Fibroblast of the conjunctiva (primary cell): ENCODE results near the gene ANKRD1.
"Not testable (repeated sequence)": the region's sequence is repeated elsewhere in the genome, so short reads cannot be mapped to it uniquely, and the experiment has no call there.

Source experiments
- DNase-seq: peaks from one replicate; pipeline ENCODE4 v3.0.0-alpha.2; 2010; ENCODE audit warnings: low read depth

The ANKRD1 gene

GRCh38 chr10:90912174-90912573 is 8.7 kb downstream of the ANKRD1 start:
- no peak for DNase-seq

GRCh38 chr10:90911133-90912051 is 9.5 kb downstream of the ANKRD1 start:
- peak; percentile 63 for DNase-seq

GRCh38 chr10:90906596-90906995 is 14.3 kb downstream of the ANKRD1 start:
- DNase-seq, result no peak

GRCh38 chr10:90905925-90906324 is 15.0 kb downstream of the ANKRD1 start:
- no peak for DNase-seq

GRCh38 chr10:90896916-90897315 is 24.0 kb downstream of the ANKRD1 start:
- not testable (repeated sequence) for DNase-seq

GRCh38 chr10:90893190-90893589 is 27.7 kb downstream of the ANKRD1 start:
- no peak for DNase-seq

GRCh38 chr10:90890347-90890746 is 30.5 kb downstream of the ANKRD1 start:
- DNase-seq, result no peak

- no peak for DNase-seq
These were observed 31.3 kb downstream of the ANKRD1 start for GRCh38 chr10:90889636-90890035.

- DNase-seq, result no peak
These were observed 32.5 kb downstream of the ANKRD1 start for GRCh38 chr10:90888387-90888786.

- no peak for DNase-seq
These were observed 33.3 kb downstream of the ANKRD1 start for GRCh38 chr10:90887555-90887954.

GRCh38 chr10:90885176-90885575 is 35.7 kb downstream of the ANKRD1 start:
- no peak for DNase-seq

- DNase-seq, result no peak
These were observed 36.5 kb downstream of the ANKRD1 start for GRCh38 chr10:90884431-90884830.

- peak; percentile 31 for DNase-seq
These were observed 40.7 kb downstream of the ANKRD1 start for GRCh38 chr10:90880059-90880719.

GRCh38 chr10:90879062-90879461 is 41.8 kb downstream of the ANKRD1 start:
- no peak for DNase-seq

GRCh38 chr10:90872648-90873020 is 48.3 kb downstream of the ANKRD1 start:
- no peak for DNase-seq

- peak; percentile 47 for DNase-seq
These were observed 48.9 kb downstream of the ANKRD1 start, which contains the start of gene RPP30 for GRCh38 chr10:90871766-90872647. TSS of gene RPP30 (plus strand) at chr10:90871974. CDS start at chr10:90871987, 13 bp downstream.

GRCh38 chr10:90871279-90871765 is 49.6 kb downstream of the ANKRD1 start:
- peak; percentile 73 for DNase-seq

GRCh38 chr10:90866050-90866598 is 54.8 kb downstream of the ANKRD1 start:
- no peak for DNase-seq

GRCh38 chr10:90865401-90865800 is 55.5 kb downstream of the ANKRD1 start:
- no peak for DNase-seq

- DNase-seq, result no peak
These were observed 57.9 kb downstream of the ANKRD1 start for GRCh38 chr10:90862908-90863514.
